ENCODE data around the gene TACC2.
"Not testable (repeated sequence)": the region's sequence is repeated elsewhere in the genome, so short reads cannot be mapped to it uniquely, and the experiment has no call there.

TACC2 gene

GRCh38 chr10:122087436-122087835 lies 98.5 kb downstream of the TACC2 start:
- CTCF ChIA-PET, result no interaction called here
- POLR2A ChIA-PET, result interaction anchor here (0.8 kb wide), 1 partner anchor 26 kb away, joined by 3 read pairs; no protein-coding TSS in a partner anchor
- TF ChIP-seq, protein P1, sequence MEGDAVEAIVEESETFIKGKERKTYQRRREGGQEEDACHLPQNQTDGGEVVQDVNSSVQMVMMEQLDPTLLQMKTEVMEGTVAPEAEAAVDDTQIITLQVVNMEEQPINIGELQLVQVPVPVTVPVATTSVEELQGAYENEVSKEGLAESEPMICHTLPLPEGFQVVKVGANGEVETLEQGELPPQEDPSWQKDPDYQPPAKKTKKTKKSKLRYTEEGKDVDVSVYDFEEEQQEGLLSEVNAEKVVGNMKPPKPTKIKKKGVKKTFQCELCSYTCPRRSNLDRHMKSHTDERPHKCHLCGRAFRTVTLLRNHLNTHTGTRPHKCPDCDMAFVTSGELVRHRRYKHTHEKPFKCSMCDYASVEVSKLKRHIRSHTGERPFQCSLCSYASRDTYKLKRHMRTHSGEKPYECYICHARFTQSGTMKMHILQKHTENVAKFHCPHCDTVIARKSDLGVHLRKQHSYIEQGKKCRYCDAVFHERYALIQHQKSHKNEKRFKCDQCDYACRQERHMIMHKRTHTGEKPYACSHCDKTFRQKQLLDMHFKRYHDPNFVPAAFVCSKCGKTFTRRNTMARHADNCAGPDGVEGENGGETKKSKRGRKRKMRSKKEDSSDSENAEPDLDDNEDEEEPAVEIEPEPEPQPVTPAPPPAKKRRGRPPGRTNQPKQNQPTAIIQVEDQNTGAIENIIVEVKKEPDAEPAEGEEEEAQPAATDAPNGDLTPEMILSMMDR (IDR thresholded peaks at IDR 0.05; ENCODE audit: insufficient read depth, low read length, missing control alignments), result no peak
- no peak overlapping the region for H3K4me3 ChIP-seq (ENCODE audit: low read depth, low read length)
- DNase-seq (ENCODE audit: low read depth, low spot score), result no peak

DNA sequence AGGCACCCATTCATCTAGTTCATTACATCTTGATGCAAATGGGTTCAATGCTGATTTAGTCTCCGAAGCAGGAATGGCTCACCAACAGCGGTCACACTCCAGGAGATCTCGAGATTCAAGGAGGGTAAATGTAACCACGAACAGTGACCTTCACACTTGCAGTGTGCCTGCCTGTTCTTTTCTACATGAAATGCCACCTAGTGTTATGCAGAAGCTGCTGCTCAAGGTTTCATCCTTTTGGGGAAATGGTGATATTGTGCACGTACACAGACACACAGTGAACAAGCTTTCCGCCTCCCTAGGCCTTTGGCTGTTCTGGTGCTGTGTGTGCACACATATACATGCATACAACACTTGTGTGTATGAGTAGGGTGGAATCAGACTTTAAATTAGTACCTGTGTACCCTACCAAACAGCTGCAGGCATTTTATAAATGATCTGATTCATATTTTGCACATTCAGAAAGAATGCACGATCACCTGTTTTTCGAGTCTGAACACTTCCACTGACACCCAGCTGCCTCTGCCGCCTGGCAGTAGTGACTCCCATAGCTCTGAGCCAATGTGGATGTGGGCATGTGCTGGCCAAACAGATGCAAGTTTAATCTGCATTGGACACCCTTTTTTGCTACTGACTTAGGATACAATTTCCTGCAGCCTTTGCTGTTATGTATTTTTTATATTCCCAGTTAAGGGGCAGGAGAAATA lies 100.5 kb downstream of the TACC2 start:
- H3K4me3 ChIP-seq (ENCODE audit: low read depth, low read length), result no peak overlapping the region
- DNase-seq (ENCODE audit: low read depth, low spot score), result no peak
- CTCF ChIA-PET, result no interaction called here
- TF ChIP-seq, protein P1 (IDR thresholded peaks at IDR 0.05; ENCODE audit: insufficient read depth, low read length, missing control alignments), result no peak
- POLR2A ChIA-PET, result no interaction called here

GRCh38 chr10:122091722-122092121 lies 102.8 kb downstream of the TACC2 start:
- TF ChIP-seq, protein P1 (IDR thresholded peaks at IDR 0.05; ENCODE audit: insufficient read depth, low read length, missing control alignments), result no peak
- no peak overlapping the region for H3K4me3 ChIP-seq (ENCODE audit: low read depth, low read length)
- ChIA-PET CTCF (no interaction called here), POLR2A (no interaction called here)
- no peak for DNase-seq (ENCODE audit: low read depth, low spot score)

DNA sequence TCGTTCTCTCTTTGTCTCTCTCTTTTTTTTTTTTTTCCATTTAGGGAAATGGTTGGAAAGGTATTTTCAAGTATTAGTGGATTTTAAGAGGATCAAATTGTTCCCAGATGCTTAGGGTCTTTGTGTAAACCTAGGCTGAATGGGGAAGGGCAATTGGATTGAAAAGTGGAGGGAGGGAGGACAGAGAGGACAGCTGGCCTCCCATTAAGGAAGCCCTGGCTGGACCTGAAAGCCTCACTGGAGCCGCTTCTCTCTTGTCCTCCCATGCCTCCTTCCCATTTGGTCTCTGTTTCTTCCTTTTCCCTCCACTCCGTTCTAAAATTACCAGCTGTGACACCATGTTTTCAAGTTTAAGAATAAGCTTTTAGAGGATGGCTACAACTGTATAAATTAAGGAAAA lies 104.1 kb downstream of the TACC2 start:
- no peak overlapping the region for H3K4me3 ChIP-seq (ENCODE audit: low read depth, low read length)
- ChIA-PET CTCF (interaction anchor here (0.8 to 1.3 kb wide), 3 partner anchors 14 to 42 kb away, joined by 3 read pairs; no protein-coding TSS in a partner anchor), POLR2A (no interaction called here)
- TF ChIP-seq, protein P1 (IDR thresholded peaks at IDR 0.05; ENCODE audit: insufficient read depth, low read length, missing control alignments), result no peak
- DNase-seq (ENCODE audit: low read depth, low spot score), result no peak

GRCh38 chr10:122096181-122096580 lies 107.2 kb downstream of the TACC2 start:
- DNase-seq (ENCODE audit: low read depth, low spot score); CTCF ChIA-PET; POLR2A ChIA-PET; H3K4me3 ChIP-seq (ENCODE audit: low read depth, low read length): not testable (repeated sequence)

GRCh38 chr10:122096705-122097104 lies 107.7 kb downstream of the TACC2 start:
- POLR2A ChIA-PET, result no interaction called here
- TF ChIP-seq, protein P1 (IDR thresholded peaks at IDR 0.05; ENCODE audit: insufficient read depth, low read length, missing control alignments), result no peak
- no peak overlapping the region for H3K4me3 ChIP-seq (ENCODE audit: low read depth, low read length)
- DNase-seq (ENCODE audit: low read depth, low spot score), result no peak
- CTCF ChIA-PET, result no interaction called here

DNA sequence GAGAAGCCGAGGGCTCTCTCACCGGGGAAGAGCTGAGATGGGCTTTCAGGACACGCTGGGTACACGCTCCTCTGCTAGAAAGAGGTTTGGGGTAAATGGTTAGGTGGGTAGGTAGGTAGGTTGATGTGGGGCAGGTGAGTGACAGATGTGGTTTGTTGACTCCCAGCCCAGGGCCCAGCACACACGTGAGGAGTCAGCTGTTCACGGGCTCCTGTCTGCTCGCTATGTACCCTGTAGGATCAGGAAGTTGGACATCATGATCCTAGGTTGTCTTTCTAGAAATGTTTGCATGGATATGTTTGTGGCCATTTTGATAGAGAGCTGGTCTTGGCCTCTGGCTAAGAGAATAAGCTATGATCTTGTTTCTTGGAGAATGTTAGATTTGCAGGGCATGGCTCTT lies 109.0 kb downstream of the TACC2 start:
- no peak overlapping the region for H3K4me3 ChIP-seq (ENCODE audit: low read depth, low read length)
- TF ChIP-seq, protein P1 (IDR thresholded peaks at IDR 0.05; ENCODE audit: insufficient read depth, low read length, missing control alignments), result no peak
- POLR2A ChIA-PET, result no interaction called here
- DNase-seq (ENCODE audit: low read depth, low spot score), result no peak
- CTCF ChIA-PET, result interaction anchor here (0.9 to 2.6 kb wide), 2 partner anchors 14 to 15 kb away, joined by 3 to 8 read pairs; no protein-coding TSS in a partner anchor
